ENCODE measurements around the gene NPHS2.
A peak's percentile ranks its signal among the peaks of the same experiment; 100 is the strongest.

Gene NPHS2

GRCh38 chr1:179575497-179576314 is at the start of gene NPHS2:
NPHS2 (minus strand) TSS chr1:179575948; CDS start chr1:179575864, 84 bp downstream.
- DNase-seq, result no peak

- no peak for DNase-seq
Observed at GRCh38 chr1:179612361-179612760, 36.6 kb upstream of the NPHS2 start.

- DNase-seq, result no peak
Observed at GRCh38 chr1:179601093-179601492, 25.3 kb upstream of the NPHS2 start.

GRCh38 chr1:179599623-179600249 is 24.0 kb upstream of the NPHS2 start:
- DNase-seq, result no peak

- DNase-seq, result no peak
Observed at GRCh38 chr1:179598631-179599030, 22.9 kb upstream of the NPHS2 start.

- no peak for DNase-seq
Observed at GRCh38 chr1:179591592-179592580, 16.1 kb upstream of the NPHS2 start, which contains the start of gene TDRD5. TDRD5 (plus strand) TSS chr1:179591832; CDS start chr1:179592616, 784 bp downstream.

GRCh38 chr1:179591253-179591591 is 15.5 kb upstream of the NPHS2 start:
- no peak for DNase-seq

GRCh38 chr1:179590671-179591070 is 14.9 kb upstream of the NPHS2 start:
- no peak for DNase-seq

- no peak for DNase-seq
Observed at GRCh38 chr1:179589509-179589908, 13.8 kb upstream of the NPHS2 start.

- no peak for DNase-seq
Observed at GRCh38 chr1:179588425-179589024, 12.8 kb upstream of the NPHS2 start.

- no peak for DNase-seq
Observed at GRCh38 chr1:179587336-179587735, 11.6 kb upstream of the NPHS2 start.

- peak; percentile 14 to 26 for DNase-seq
Observed at GRCh38 chr1:179586107-179586823, 10.5 kb upstream of the NPHS2 start.

- no peak for DNase-seq
Observed at GRCh38 chr1:179583771-179584320, 8.1 kb upstream of the NPHS2 start.

- DNase-seq, result no peak
Observed at GRCh38 chr1:179576509-179576908, 761 bp upstream of the NPHS2 start.

- no peak for DNase-seq
Observed at GRCh38 chr1:179558078-179558477, 17.7 kb downstream of the NPHS2 start.

GRCh38 chr1:179554427-179554826 is 21.3 kb downstream of the NPHS2 start:
- no peak for DNase-seq

GRCh38 chr1:179550746-179551682 is 24.7 kb downstream of the NPHS2 start:
- no peak for DNase-seq

- no peak for DNase-seq
Observed at GRCh38 chr1:179549368-179549700, 26.4 kb downstream of the NPHS2 start.

GRCh38 chr1:179548666-179549367 is 26.9 kb downstream of the NPHS2 start:
- no peak for DNase-seq

- DNase-seq, result no peak
Observed at GRCh38 chr1:179547021-179547535, 28.7 kb downstream of the NPHS2 start.
